ENCODE data around the gene CDX2. TPM values are rescaled to one million over a fixed set of nuclear protein-coding genes. Genes with fewer than 3 reads are reported as not detected.

Gene CDX2
- total and polyA plus RNA-seq, 3 experiments from 2014 or later: not detected

DNA sequence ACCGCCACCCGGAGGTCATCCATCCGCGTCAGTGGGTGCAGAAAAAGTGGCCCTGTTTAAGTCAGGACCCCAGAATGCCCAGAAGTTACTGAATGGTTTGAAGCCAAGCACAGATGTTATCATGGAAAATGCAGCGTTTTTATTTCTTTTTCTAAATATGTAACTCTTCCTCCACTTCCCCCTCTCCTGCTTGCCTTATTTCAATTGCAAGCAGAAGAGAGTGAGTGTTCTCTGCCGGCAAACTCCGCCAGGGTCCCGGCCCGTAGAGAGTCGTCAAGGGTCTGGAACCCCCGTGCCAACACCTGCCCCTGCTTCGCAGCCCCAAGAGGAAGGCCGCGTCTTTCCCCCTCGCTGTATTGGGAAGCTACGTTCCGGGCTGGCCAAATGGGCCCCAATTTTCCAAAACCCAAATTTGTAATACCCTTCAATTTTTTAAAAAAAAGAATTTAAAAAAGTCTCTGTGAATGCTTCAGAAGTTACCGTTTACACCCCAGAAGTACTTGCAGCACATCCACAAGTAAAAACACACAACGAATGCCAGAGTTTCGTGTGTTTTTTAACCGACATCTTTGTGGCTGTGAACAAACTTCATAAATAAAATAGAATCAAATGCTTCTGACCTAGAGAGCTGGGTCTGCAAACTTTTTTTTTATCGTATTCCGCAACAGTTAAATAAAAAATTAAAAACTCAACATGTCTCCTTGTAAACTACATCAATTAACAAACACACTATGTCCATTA is 50.0 kb downstream of the CDX2 start:
- Histone ChIP-seq H3K9me3 (ENCODE audit: low read length) (no peaks in the 10 kb centered on the region), H3K36me3 (ENCODE audit: insufficient read depth, low read length) (no peaks in the 10 kb centered on the region), H3K4me3 (ENCODE audit: low read length) (no peak overlapping the region), H3K4me1 (ENCODE audit: insufficient read depth, low read length) (peaks cover 13% of the 10 kb centered on the region), H3K27ac (ENCODE audit: low read depth, low read length) (no peak overlapping the region), H3K27me3 (ENCODE audit: insufficient read depth, low read length, poor library complexity, severe bottlenecking) (peaks cover 48% of the 10 kb centered on the region)
- H3K4me3 Mint-ChIP-seq: peak overlapping the region in 4 of 7 donors; percentile 5 to 66 (median 20)
- H3K9me3 Mint-ChIP-seq: peaks cover 0 to 4% (median 0%) of the 10 kb centered on the region in 5 donors
- POLR2A ChIA-PET: no interaction called here
- CTCF ChIA-PET: no interaction called here
- no peak for DNase-seq
- no peak overlapping the region for H3K27ac Mint-ChIP-seq
- H3K36me3 Mint-ChIP-seq: no peaks in the 10 kb centered on the region
- peaks cover 75 to 78% of the 10 kb centered on the region in 2 donors for H3K27me3 Mint-ChIP-seq
- peaks cover 34 to 43% (median 39%) of the 10 kb centered on the region in 3 donors for H3K4me1 Mint-ChIP-seq

GRCh38 chr13:27918041-27918917 is 50.8 kb downstream of the CDX2 start:
- no peak overlapping the region for H3K27ac ChIP-seq (ENCODE audit: low read depth, low read length)
- H3K9me3 ChIP-seq (ENCODE audit: low read length): no peaks in the 10 kb centered on the region
- Mint-ChIP-seq H3K36me3 (no peaks in the 10 kb centered on the region), H3K4me1 (peaks cover 30 to 39% (median 32%) of the 10 kb centered on the region in 3 donors), H3K4me3 (peak overlapping the region in 6 of 7 donors; percentile 15 to 67 (median 54)), H3K9me3 (peaks cover 0 to 3% (median 0%) of the 10 kb centered on the region in 5 donors), H3K27me3 (peaks cover 74 to 78% of the 10 kb centered on the region in 2 donors), H3K27ac (peak overlapping the region in 2 of 8 donors; percentile 8 to 58)
- POLR2A ChIA-PET: no interaction called here
- peaks cover 47% of the 10 kb centered on the region for H3K27me3 ChIP-seq (ENCODE audit: insufficient read depth, low read length, poor library complexity, severe bottlenecking)
- CTCF ChIA-PET: no interaction called here
- no peaks in the 10 kb centered on the region for H3K36me3 ChIP-seq (ENCODE audit: insufficient read depth, low read length)
- no peak for DNase-seq
- peaks cover 13% of the 10 kb centered on the region for H3K4me1 ChIP-seq (ENCODE audit: insufficient read depth, low read length)
- no peak overlapping the region for H3K4me3 ChIP-seq (ENCODE audit: low read length)

DNA sequence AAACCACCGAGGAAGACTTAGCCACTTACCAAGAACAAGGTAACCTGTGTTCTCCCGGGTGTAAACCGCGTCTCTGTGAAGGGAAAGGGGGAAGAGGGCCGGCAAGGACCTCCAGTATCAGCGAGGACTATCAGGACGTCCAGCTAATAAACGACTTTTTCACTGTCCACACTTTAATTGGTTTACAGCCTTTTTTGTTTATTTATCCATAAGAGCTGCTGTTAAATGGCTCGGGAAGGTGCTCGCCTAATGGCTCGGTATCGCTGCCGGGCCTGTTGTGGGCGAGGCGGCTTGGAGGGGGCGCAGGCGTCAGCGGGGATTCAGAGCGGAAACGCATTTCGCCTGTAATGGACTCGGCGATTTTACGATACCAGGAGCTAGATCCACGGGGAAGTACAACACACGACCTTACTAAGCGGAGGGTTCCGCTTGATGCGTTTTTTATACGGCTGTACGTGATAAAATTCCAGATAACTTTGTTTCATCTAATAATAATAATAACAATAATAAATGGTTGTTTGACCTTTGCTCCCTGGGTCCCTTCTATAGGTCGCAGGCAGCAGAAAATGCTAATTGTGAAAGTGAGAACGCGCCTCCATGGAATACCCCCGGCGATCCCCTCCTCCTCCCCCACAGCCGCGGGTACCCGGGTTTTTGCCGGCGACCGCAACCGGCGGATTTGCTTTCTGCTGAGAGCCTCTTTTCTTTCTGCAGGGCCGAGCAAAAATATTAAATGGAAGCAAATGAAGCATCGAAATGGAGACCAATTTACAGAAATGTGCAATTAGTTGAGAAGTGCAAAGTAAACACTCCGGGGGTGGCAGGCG is 51.8 kb downstream of the CDX2 start:
- Histone ChIP-seq H3K27me3 (ENCODE audit: insufficient read depth, low read length, poor library complexity, severe bottlenecking) (peaks cover 37% of the 10 kb centered on the region), H3K4me3 (ENCODE audit: low read length) (no peak overlapping the region), H3K4me1 (ENCODE audit: insufficient read depth, low read length) (peaks cover 13% of the 10 kb centered on the region), H3K27ac (ENCODE audit: low read depth, low read length) (no peak overlapping the region), H3K9me3 (ENCODE audit: low read length) (no peaks in the 10 kb centered on the region), H3K36me3 (ENCODE audit: insufficient read depth, low read length) (no peaks in the 10 kb centered on the region)
- Mint-ChIP-seq H3K27me3 (peaks cover 65 to 70% of the 10 kb centered on the region in 2 donors), H3K4me3 (peak overlapping the region in 6 of 7 donors; percentile 67 to 76 (median 70)), H3K36me3 (no peaks in the 10 kb centered on the region), H3K27ac (peak overlapping the region in 2 of 8 donors; percentile 27 to 63), H3K9me3 (peaks cover 0 to 3% (median 0%) of the 10 kb centered on the region in 5 donors), H3K4me1 (peaks cover 27 to 39% (median 31%) of the 10 kb centered on the region in 3 donors)
- CTCF ChIA-PET: no interaction called here
- DNase-seq: no peak
- POLR2A ChIA-PET: no interaction called here

- H3K9me3 Mint-ChIP-seq: peaks cover 0 to 3% (median 0%) of the 10 kb centered on the region in 5 donors
- no peaks in the 10 kb centered on the region for H3K36me3 ChIP-seq (ENCODE audit: insufficient read depth, low read length)
- peaks cover 20% of the 10 kb centered on the region for H3K27me3 ChIP-seq (ENCODE audit: insufficient read depth, low read length, poor library complexity, severe bottlenecking)
- H3K4me1 Mint-ChIP-seq: peaks cover 22 to 33% (median 26%) of the 10 kb centered on the region in 3 donors
- no peaks in the 10 kb centered on the region for H3K36me3 Mint-ChIP-seq
- no peak for DNase-seq
- H3K4me3 Mint-ChIP-seq: peak overlapping the region in 1 of 7 donors; percentile 38
- ChIA-PET POLR2A (no interaction called here), CTCF (interaction anchor here (1.0 to 1.5 kb wide), 2 partner anchors 38 to 554 kb away, joined by 3 read pairs; no protein-coding TSS in a partner anchor)
- H3K27ac ChIP-seq (ENCODE audit: low read depth, low read length): no peak overlapping the region
- no peaks in the 10 kb centered on the region for H3K9me3 ChIP-seq (ENCODE audit: low read length)
- H3K4me1 ChIP-seq (ENCODE audit: insufficient read depth, low read length): peaks cover 9% of the 10 kb centered on the region
- H3K27ac Mint-ChIP-seq: no peak overlapping the region
- H3K4me3 ChIP-seq (ENCODE audit: low read length): no peak overlapping the region
- H3K27me3 Mint-ChIP-seq: peaks cover 61 to 65% of the 10 kb centered on the region in 2 donors
These were observed 53.6 kb downstream of the CDX2 start for GRCh38 chr13:27915301-27916207.

DNA sequence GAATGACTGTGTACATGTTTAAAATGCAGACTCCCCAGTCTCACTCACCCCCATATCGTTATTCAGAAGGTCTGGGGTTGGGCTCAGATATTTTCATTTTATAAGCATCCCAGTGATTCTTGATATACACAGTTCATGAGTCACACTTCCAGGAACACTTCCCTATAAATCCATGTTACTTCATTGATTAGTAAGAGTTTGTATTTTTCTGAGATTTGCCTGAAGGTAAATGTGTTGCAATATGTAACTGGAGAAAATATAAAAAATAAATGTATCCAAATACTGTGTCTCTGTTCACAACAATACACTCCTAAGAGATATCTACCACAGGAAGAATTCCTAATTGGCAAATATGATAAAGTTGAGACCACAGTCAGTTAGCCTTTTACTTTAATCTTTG is 56.0 kb downstream of the CDX2 start:
- peaks cover 9 to 15% (median 13%) of the 10 kb centered on the region in 3 donors for H3K4me1 Mint-ChIP-seq
- POLR2A ChIA-PET: no interaction called here
- no peak overlapping the region for H3K27ac ChIP-seq (ENCODE audit: low read depth, low read length)
- H3K4me3 Mint-ChIP-seq: no peak overlapping the region
- no peak for DNase-seq
- CTCF ChIA-PET: no interaction called here
- peaks cover 10% of the 10 kb centered on the region for H3K27me3 ChIP-seq (ENCODE audit: insufficient read depth, low read length, poor library complexity, severe bottlenecking)
- H3K27ac Mint-ChIP-seq: no peak overlapping the region
- H3K4me3 ChIP-seq (ENCODE audit: low read length): no peak overlapping the region
- no peaks in the 10 kb centered on the region for H3K36me3 Mint-ChIP-seq
- H3K4me1 ChIP-seq (ENCODE audit: insufficient read depth, low read length): peaks cover under 1% of the 10 kb centered on the region
- no peaks in the 10 kb centered on the region for H3K36me3 ChIP-seq (ENCODE audit: insufficient read depth, low read length)
- peaks cover 0 to 3% (median 0%) of the 10 kb centered on the region in 5 donors for H3K9me3 Mint-ChIP-seq
- H3K27me3 Mint-ChIP-seq: peaks cover 44 to 62% of the 10 kb centered on the region in 2 donors
- no peaks in the 10 kb centered on the region for H3K9me3 ChIP-seq (ENCODE audit: low read length)

DNA sequence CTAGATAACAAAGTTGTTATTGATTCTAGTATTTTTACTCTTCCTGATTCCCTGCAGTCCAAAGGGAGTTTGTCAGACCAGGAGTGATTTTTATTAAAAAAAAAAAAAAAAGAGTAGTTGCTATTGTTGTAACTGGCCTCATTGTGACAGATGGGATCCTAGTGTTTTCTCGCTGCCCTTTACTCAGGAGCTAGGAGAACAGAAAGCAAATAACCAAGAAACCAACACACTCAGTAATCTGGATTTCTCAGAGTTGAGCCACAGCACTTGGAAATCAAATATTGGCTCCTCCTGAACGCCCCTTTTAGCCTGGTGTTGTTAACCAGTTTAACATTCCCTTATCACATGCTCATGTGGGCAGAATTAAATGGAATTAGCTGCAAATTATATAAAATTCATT is 57.6 kb downstream of the CDX2 start:
- H3K27ac ChIP-seq (ENCODE audit: low read depth, low read length): no peak overlapping the region
- Mint-ChIP-seq H3K4me3 (no peak overlapping the region), H3K27ac (no peak overlapping the region), H3K4me1 (no peaks in the 10 kb centered on the region), H3K27me3 (peaks cover 29 to 56% of the 10 kb centered on the region in 2 donors), H3K36me3 (no peaks in the 10 kb centered on the region), H3K9me3 (no peaks in the 10 kb centered on the region)
- H3K4me3 ChIP-seq (ENCODE audit: low read length): no peak overlapping the region
- peaks cover 4% of the 10 kb centered on the region for H3K27me3 ChIP-seq (ENCODE audit: insufficient read depth, low read length, poor library complexity, severe bottlenecking)
- no peaks in the 10 kb centered on the region for H3K9me3 ChIP-seq (ENCODE audit: low read length)
- ChIA-PET POLR2A (interaction anchor here (0.5 kb wide), 1 partner anchor 284 kb away, joined by 7 read pairs; no protein-coding TSS in a partner anchor), CTCF (no interaction called here)
- no peaks in the 10 kb centered on the region for H3K4me1 ChIP-seq (ENCODE audit: insufficient read depth, low read length)
- no peaks in the 10 kb centered on the region for H3K36me3 ChIP-seq (ENCODE audit: insufficient read depth, low read length)
- DNase-seq: no peak

All from CD8-positive, alpha-beta memory T cell (primary cell).